ENCODE measurements around the gene PIGZ. TPM values are rescaled to one million over a fixed set of nuclear protein-coding genes. Genes with fewer than 3 reads are reported as not detected.

Gene PIGZ
- total RNA-seq, 1 donor from 2014 or later: not detected

DNA sequence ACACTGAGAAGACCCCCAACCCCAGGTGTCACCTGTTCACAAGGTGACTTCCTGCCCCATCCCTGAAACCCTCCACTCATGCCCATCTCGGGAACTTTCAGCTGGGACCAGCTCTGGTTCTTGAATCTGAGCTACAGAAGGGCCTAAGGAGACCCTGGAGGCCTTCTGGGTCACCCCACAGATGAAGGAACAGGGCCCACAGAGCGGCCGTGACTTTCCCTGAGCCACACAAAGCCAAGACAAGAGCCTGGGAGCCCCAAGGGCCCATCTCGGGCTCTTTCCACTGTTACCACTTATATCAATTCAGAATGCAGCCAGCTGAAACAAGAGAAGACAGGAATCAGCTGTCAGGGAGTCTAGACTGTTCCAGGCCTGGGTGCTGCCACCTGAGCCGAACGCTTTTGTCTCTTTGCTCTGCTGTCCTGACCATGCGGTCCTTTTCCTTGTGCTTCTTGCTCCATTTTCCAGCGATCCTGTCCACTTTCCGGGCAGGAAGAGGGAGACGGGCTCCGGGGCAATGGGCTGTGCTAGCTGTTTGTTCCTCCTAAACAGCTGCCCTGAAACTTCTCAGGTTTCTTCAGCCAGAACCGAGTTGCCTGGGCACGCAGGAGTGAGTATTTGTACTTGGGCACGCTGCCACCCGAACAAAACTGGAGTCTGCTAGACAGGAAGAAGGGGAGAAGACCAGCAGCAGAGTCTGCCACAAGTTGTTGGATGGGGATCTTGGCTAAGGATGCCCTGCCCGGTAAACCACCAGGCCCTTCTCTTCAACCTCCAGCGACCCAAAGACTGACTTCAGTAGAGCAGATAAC lies 28.0 kb upstream of the PIGZ start:
- peaks cover 10% of the 10 kb centered on the region for H3K4me1 Mint-ChIP-seq
- H3K9me3 Mint-ChIP-seq: no peaks in the 10 kb centered on the region
- no peak overlapping the region for H3K4me3 Mint-ChIP-seq
- Histone ChIP-seq H3K4me2 (no peak overlapping the region), H3K4me1 (peaks cover 3% of the 10 kb centered on the region), H2AFZ (replicated peaks) (no peak overlapping the region), H3K36me3 (no peaks in the 10 kb centered on the region), H3K9ac (no peak overlapping the region), H3F3A (ENCODE audit: low read depth) (peaks cover 2% of the 10 kb centered on the region), H4K20me1 (ENCODE audit: low read depth) (no peaks in the 10 kb centered on the region), H3K9me3 (ENCODE audit: low read depth) (no peaks in the 10 kb centered on the region), H3K79me2 (ENCODE audit: low read depth) (no peaks in the 10 kb centered on the region), H3K27ac (no peak overlapping the region), H3K4me3 (no peak overlapping the region), H3K27me3 (no peaks in the 10 kb centered on the region)
- no peak for TF ChIP-seq EZH2phosphoT487 (IDR thresholded peaks at IDR 0.05)
- TF ChIP-seq CTCF (IDR thresholded peaks at IDR 0.05): no peak
- no peak for TF ChIP-seq EZH2 (IDR thresholded peaks at IDR 0.05)
- H3K36me3 Mint-ChIP-seq: peaks cover under 1% of the 10 kb centered on the region
- H3K27ac Mint-ChIP-seq: no peak overlapping the region
- H3K27me3 Mint-ChIP-seq (ENCODE audit: insufficient read depth, low read depth): peaks cover 2% of the 10 kb centered on the region
- no peak for DNase-seq (ENCODE audit: low spot score)

GRCh38 chr3:196995646-196996355 lies 27.2 kb upstream of the PIGZ start:
- no peak overlapping the region for H3K4me2 ChIP-seq
- no peak overlapping the region for H3K4me3 Mint-ChIP-seq
- H3K9ac ChIP-seq: no peak overlapping the region
- H3K27ac ChIP-seq: no peak overlapping the region
- H3K27ac Mint-ChIP-seq: no peak overlapping the region
- H3K9me3 ChIP-seq (ENCODE audit: low read depth): no peaks in the 10 kb centered on the region
- no peaks in the 10 kb centered on the region for H3K36me3 ChIP-seq
- H3K36me3 Mint-ChIP-seq: no peaks in the 10 kb centered on the region
- no peak for TF ChIP-seq CTCF (IDR thresholded peaks at IDR 0.05)
- no peak for TF ChIP-seq EZH2phosphoT487 (IDR thresholded peaks at IDR 0.05)
- no peak for TF ChIP-seq EZH2 (IDR thresholded peaks at IDR 0.05)
- H4K20me1 ChIP-seq (ENCODE audit: low read depth): no peaks in the 10 kb centered on the region
- peaks cover 2% of the 10 kb centered on the region for H3K27me3 Mint-ChIP-seq (ENCODE audit: insufficient read depth, low read depth)
- H3F3A ChIP-seq (ENCODE audit: low read depth): no peaks in the 10 kb centered on the region
- no peaks in the 10 kb centered on the region for H3K27me3 ChIP-seq
- H3K4me1 ChIP-seq: peaks cover 3% of the 10 kb centered on the region
- H3K79me2 ChIP-seq (ENCODE audit: low read depth): no peaks in the 10 kb centered on the region
- H3K4me1 Mint-ChIP-seq: peaks cover 12% of the 10 kb centered on the region
- no peak for DNase-seq (ENCODE audit: low spot score)
- no peaks in the 10 kb centered on the region for H3K9me3 Mint-ChIP-seq
- H3K4me3 ChIP-seq: no peak overlapping the region
- no peak overlapping the region for H2AFZ ChIP-seq (replicated peaks)

DNA sequence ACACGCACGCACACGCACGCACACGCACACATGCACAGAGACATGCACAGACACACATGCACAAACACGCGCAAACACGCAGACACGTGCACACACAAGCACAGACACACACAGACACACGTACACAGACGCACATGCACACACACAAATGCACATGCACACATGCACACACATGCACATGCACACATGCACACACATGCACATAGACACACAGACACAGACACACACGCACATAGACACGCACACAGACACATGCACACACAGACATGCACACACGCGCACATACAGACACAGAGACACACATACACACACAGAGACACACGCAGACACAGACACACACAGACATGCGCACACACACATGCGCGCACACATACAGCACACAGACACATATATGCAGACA lies 26.4 kb upstream of the PIGZ start:
- no peak overlapping the region for H3K9ac ChIP-seq
- Mint-ChIP-seq H3K36me3 (no peaks in the 10 kb centered on the region), H3K4me3 (no peak overlapping the region), H3K9me3 (no peaks in the 10 kb centered on the region), H3K4me1 (peaks cover 12% of the 10 kb centered on the region), H3K27ac (no peak overlapping the region), H3K27me3 (ENCODE audit: insufficient read depth, low read depth) (peaks cover 2% of the 10 kb centered on the region)
- H3K27ac ChIP-seq: no peak overlapping the region
- no peak for DNase-seq (ENCODE audit: low spot score)
- no peaks in the 10 kb centered on the region for H3K79me2 ChIP-seq (ENCODE audit: low read depth)
- H3K4me2 ChIP-seq: no peak overlapping the region
- no peak overlapping the region for H2AFZ ChIP-seq (replicated peaks)
- H3K9me3 ChIP-seq (ENCODE audit: low read depth): no peaks in the 10 kb centered on the region
- no peaks in the 10 kb centered on the region for H3K36me3 ChIP-seq
- H3K27me3 ChIP-seq: no peaks in the 10 kb centered on the region
- no peak overlapping the region for H3K4me3 ChIP-seq
- H4K20me1 ChIP-seq (ENCODE audit: low read depth): no peaks in the 10 kb centered on the region
- H3F3A ChIP-seq (ENCODE audit: low read depth): no peaks in the 10 kb centered on the region
- TF ChIP-seq CTCF (IDR thresholded peaks at IDR 0.05) (no peak), EZH2phosphoT487 (IDR thresholded peaks at IDR 0.05) (no peak), EZH2 (IDR thresholded peaks at IDR 0.05) (no peak)
- H3K4me1 ChIP-seq: peaks cover 3% of the 10 kb centered on the region
